ENCODE results near the gene MPRIP.
"Not testable (repeated sequence)": the region's sequence is repeated elsewhere in the genome, so short reads cannot be mapped to it uniquely, and the experiment has no call there.

Gene MPRIP

GRCh38 chr17:17014748-17015124 is 27.5 kb upstream of the MPRIP start:
- DNase-seq = not testable (repeated sequence)

DNA sequence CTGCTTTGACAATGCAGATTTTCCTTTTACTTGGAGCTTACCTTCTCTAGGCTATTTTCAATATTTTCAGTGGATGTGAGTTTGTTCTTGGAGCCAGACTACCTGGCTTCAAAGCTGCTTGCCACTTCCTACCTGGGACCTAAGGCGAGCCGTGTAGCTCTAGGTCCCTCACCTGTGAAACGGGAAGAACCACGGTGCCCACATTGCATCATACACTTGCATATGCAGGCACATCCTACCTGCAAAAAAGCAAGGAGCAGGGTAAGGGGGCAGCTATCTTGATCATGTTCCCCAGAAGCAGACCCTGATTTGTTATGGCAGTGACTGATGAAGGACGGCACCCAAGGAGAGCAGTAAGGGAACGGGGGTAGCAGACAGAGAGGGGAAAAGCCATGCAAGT is 27.0 kb upstream of the MPRIP start:
- DNase-seq = no peak

GRCh38 chr17:17016199-17017197 is 25.8 kb upstream of the MPRIP start:
- peak; percentile 69 for DNase-seq

GRCh38 chr17:17017343-17018014 is 24.8 kb upstream of the MPRIP start:
- DNase-seq = no peak

DNA sequence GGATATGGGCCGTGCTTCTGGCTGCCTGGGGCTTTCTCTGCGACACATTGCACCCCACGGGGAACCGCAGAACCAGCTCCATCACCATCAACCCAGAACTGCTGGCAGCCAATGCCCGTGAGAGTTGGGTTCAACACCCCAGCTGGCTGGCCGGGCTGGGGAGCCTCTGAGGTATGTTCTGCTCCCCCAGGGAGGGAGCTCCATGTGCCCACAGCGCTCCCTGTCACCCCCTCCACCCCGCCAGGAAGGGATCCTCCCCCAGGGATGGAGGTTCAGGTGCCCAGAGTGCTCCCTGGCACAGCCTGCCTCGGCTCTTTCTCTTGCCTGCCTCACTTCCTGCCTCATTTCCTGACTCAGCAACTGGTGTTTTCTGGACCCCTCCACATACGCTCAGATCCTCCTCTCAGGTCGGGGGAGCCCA is 24.2 kb upstream of the MPRIP start:
- DNase-seq = no peak

DNA sequence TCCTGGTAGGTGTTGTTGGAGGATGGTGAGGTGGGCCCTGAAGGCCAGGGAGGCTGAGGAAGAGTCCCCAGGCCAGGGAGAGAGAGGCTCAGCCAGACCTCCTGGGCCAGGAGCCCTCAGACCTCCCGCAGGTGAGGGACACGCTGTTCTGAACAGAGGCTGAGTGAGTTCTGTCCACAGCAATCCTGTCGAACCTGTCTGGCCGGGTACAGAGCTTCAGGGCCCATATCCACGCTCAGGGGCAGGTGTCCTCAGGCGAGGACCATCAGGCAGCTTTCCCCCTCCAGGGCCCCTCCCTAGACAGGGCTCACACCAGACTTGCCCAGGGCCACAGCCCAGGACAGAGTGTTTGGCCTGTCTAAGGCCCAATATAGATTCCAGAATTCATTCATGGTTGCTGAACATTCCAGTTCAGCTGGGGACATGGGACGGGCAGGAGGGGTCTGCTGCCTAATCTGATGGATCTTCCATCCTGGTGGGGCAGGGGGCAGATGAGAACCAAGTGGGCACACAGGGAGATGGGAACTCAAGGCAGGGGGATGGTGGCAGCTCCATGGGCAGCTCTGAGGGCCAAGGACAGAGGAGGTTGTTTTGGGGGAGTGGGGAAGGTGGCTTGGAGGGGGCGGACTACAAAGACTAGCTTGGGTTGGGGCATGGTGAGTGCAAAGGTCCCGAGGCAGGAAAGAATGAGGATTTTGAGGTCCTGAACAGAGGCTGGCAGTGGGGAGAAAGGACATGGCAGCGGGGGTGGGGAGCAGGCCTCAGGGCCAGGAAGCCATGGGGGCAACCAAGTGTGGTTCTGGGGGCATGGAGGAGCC is 23.4 kb upstream of the MPRIP start:
- DNase-seq = no peak

- DNase-seq = no peak
Observed at GRCh38 chr17:17019430-17019762, 22.9 kb upstream of the MPRIP start.

DNA sequence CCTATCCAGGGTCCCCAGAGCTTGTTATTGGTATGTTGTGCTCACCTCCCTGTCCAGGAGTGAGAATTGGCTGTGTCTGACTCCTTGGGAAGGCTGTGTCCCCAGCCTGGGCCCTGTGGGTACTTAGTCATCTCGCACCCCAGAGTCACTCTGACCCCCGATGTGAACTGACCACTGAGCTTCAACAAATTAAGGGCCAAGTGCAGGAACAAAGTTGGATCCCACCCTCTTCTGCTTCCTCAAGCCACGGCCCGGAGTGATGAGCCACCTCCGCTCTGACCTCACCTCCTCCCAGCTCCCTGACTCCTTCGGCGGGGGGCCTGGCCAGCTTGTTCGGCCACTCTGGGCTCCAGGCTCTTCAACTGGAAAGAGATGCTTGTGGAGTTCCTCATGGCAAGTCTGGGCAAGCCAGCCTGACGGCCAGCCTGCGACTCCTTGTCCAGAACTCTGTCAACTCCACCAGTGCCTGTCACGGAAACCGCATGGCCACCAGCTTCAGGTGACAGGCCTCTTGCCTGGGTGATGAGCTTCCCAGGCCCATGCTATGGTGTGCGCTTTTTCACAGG is 22.3 kb upstream of the MPRIP start:
- DNase-seq = no peak

- DNase-seq = no peak
Observed at GRCh38 chr17:17020821-17021193, 21.4 kb upstream of the MPRIP start.

DNA sequence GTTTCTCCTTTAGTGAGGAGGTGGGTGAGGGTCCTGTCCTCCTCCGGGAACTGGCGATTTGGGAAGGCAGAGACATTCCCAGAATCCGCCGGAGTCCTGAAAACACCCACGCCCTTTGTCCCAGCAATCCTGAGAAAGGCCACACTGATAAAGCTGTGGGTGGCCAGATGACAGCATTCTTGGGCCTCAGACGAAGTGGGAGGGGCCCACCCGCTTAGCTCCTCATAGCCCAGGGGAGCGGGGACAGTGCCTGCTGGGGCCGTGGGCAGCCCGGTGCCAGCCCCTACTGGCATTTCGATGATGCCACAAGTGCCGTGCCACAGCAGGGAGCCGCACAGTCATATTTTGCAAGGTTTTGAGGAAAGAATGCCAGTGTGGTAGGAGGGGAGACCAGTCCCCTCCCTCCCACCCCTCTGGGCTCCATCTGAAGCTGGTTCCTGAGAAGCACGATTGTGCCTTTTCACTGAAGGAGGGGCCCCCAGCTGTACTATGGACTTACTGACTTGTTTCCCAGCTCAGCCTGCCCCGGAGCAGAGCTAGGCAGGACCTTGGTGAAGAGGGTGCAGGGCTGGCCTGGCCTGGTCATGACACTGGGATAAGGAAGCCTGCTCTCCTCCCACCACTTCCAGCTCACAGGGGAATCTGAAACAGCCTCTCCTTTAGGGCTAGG is 20.9 kb upstream of the MPRIP start:
- DNase-seq = no peak

DNA sequence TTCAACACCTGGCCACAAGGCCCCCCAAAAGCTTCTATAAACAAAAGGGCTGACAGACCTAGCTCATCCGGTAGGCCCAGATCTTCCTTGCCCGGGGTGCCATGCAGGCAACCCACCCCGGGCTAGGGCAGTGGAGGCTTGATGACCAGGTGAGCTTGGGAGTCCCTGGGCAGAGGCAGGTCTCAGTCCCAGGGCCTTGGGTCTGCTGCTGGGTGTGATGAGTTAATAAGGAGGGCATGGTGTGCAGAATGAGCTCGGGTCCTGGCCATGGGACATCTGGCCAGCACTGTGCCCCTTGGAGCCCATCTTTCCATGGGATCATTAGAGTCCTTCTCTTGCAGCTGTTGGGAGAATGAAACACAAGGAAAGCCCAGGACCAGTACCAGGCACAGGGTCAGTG is 20.2 kb upstream of the MPRIP start:
- DNase-seq = no peak

DNA sequence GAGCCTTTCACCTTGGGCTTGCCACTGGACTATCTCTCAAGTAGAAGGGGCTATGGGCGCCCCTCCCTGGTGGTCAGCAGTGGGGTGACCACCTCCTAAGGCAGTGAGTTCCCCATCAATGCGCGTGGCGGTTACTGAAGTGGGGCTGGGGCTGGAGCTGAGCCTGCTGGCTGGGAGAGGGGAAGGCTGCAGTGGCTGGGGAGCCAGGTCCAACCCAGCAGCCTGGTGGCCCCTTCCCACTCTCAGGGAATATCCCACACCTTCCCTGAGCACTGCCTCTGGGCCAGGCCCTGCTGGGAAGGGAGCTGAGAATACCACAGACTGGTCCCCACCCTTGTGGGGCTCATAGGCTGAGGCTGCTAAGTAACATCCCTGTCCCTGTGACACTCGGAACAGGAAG is 19.8 kb upstream of the MPRIP start:
- DNase-seq = no peak

- no peak for DNase-seq
Observed at GRCh38 chr17:17024778-17025300, 17.4 kb upstream of the MPRIP start.

GRCh38 chr17:17025621-17026020 is 16.6 kb upstream of the MPRIP start:
- no peak for DNase-seq

DNA sequence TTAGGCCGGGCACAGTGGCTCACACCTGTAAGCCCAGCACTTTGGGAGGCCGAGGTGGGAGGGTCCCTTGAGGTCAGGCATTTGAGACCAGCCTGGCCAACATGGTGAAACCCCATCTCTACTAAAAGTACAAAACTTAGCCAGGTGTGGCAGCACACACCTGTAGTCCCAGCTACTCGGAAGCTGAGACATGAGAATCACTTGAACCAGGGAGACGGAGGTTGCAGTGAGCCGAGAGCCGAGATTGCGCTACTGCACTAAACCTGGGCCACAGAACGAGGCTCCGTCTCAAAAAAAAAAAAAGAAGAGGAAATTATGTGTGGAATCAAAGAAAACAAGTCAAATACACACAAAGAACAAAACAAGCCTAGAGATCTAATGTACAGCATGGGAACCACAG is 16.1 kb upstream of the MPRIP start:
- DNase-seq = no peak

DNA sequence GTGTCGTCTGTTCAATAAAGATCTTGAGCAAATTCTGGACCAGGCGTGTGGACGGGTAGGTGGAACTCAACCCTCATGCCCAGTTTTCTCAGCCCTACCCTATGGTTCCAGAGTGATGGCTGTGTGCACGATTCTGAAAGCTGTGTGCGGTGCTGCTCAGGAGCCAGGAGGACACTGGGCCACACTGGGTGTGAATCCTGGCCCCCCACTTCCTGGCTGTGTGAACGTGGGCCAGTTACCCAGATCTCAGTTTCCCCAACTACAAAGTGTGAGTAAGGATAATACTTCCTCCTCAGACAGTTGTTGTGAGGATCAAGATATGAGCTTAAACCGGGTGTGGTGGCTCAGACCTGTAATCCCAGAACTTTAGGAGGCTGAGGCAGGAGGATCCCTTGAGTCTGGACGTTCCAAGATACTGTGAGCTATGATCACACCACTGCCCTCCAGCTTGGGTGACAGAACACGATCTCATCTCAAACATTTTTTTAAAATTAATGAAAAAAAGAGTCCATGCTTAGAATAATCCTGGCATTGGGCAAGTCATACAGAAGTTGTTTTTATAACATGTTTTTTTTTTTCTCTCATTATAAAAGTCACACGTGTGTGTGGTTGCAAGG is 14.7 kb upstream of the MPRIP start:
- no peak for DNase-seq

- no peak for DNase-seq
Observed at GRCh38 chr17:17028059-17028877, 14.0 kb upstream of the MPRIP start.

- DNase-seq = no peak
Observed at GRCh38 chr17:17028878-17029535, 13.2 kb upstream of the MPRIP start.

DNA sequence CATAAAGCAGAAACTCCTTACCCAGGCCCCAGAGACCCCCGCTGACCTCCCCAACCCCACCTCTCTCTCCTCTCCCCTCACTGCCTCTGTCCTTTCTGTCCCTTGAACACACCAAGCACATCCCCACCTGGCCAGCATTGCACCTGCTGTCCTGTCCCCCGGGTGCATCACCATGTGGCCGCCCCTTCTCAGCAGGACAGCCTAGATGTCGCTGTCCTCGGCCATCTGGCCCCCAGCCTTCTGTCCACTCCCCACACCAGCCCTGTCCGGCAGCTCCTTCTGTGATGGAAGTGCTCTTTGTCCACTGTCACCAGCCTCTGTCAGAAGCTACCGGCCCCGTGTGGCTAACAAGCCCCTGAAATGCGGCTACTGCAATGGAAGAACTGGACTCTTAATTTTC is 12.3 kb upstream of the MPRIP start:
- no peak for DNase-seq

DNA sequence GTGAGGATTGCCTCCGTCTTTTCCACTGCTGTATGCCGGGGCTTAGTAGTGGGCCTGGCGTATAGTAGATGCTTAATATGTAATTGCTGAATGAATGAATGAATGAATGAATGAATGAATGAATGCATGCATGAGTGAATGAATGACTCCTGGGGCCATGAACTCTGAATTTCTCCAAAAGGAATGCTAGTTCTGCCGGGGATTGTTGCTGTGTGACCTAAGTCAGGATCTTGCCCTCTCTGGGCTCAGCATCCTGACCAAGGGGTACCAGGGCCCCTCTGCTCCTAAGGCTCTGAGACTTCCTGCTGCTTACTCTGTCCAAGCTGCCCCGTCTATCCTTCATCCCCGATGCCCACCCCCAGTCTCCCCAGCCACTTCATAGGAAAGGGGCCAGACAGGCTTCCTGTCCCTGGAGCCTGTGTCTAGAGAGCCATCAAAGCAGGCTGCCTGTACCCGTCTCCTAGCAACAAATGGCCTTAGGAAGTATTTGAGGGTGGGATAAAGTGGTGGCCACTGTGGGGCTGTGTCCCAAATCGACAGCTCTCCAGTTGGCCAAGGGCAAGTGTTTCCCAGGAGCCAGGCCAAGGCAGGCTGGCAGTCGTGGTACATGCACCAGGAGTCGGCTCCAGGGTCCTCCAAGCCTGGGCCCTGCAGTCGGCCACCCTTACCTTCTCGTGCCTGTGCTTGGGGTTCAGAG is 11.6 kb upstream of the MPRIP start:
- DNase-seq = no peak

All from CD4-positive, alpha-beta T cell treated with Interleukin-4 for 4 hours (primary cell).